Spleen (tissue), 11 donors: Measurements from ENCODE around the gene TRERF1. TPM values are rescaled to one million over a fixed set of nuclear protein-coding genes. Genes with fewer than 3 reads are reported as not detected.

Experiments
- DNase-seq: peaks from one replicate; pipeline ENCODE4 v3.0.0-alpha.2; 2020
- H3K27ac ChIP-seq, 8 donors: fragments of 200-600 bp; sonication (generic) in 7 of 8; 1 replicate in 4 of 8; 2 replicates in 4 of 8; pipeline versions ENCODE4 v1.5.0 to v1.8.0; 2016 to 2021; ENCODE audit warnings: inconsistent platforms in 4 of 8, mild to moderate bottlenecking in 4 of 8, moderate library complexity in 1 of 8
- H3K27me3 ChIP-seq, 7 donors: fragments of 200-600 bp; sonication (generic) in 6 of 7; replicated peaks in 1 of 7; 1 replicate in 4 of 7; 2 replicates in 3 of 7; pipeline versions ENCODE4 v1.5.0 to v1.8.0; 2016 to 2021; ENCODE audit warnings: inconsistent platforms in 3 of 7, mild to moderate bottlenecking in 1 of 7
- H3K36me3 ChIP-seq, 6 donors: fragments of 200-600 bp; sonication (generic) in 5 of 6; 1 replicate in 4 of 6; 2 replicates in 2 of 6; pipeline versions ENCODE4 v1.5.0 to v1.8.0; 2016 to 2021; ENCODE audit warnings: inconsistent platforms in 2 of 6
- H3K4me1 ChIP-seq, 6 donors: fragments of 200-600 bp; sonication (generic) in 5 of 6; 1 replicate in 3 of 6; 2 replicates in 3 of 6; pipeline versions ENCODE4 v1.5.0 to v1.8.0; 2016 to 2021; ENCODE audit warnings: inconsistent platforms in 3 of 6
- H3K4me3 ChIP-seq, 8 donors: fragments of 200-600 bp; sonication (generic) in 7 of 8; 1 replicate in 4 of 8; 2 replicates in 4 of 8; pipeline versions ENCODE4 v1.5.0 to v1.8.0; 2016 to 2021; ENCODE audit warnings: inconsistent platforms in 4 of 8, mild to moderate bottlenecking in 4 of 8, moderate library complexity in 2 of 8
- H3K9me3 ChIP-seq, 8 donors: fragments of 200-600 bp; sonication (generic) in 7 of 8; 1 replicate in 4 of 8; 2 replicates in 4 of 8; pipeline versions ENCODE4 v1.5.0 to v1.8.0; 2016 to 2021; ENCODE audit warnings: inconsistent platforms in 4 of 8
- POLR2A ChIP-seq, 3 donors: fragments of 450-650 bp; IDR thresholded peaks; one replicate each; pipeline ENCODE4 v1.5.1; 2017; ENCODE audit warnings: antibody characterized with exemption in 3 of 3, mild to moderate bottlenecking in 1 of 3
- POLR2AphosphoS5 ChIP-seq, 3 donors: sonication (generic); formaldehyde crosslinking; IDR thresholded peaks; one replicate each; pipeline ENCODE4 v1.5.1; 2017; ENCODE audit warnings: antibody characterized with exemption in 3 of 3
- WGBS, 5 donors: extraction: QIAGEN DNeasy Blood & Tissue Kit in 3 of 5; methylation state at CpG; one replicate each; pipeline versions ENCODE4 v1.1.5 to v1.1.7; 2013 to 2018; 5-methylcytosine and 5-hydroxymethylcytosine counted together
- intact Hi-C: fragments of 100-400 bp; cut with DNase I; formaldehyde crosslinking; loops from one replicate; pipeline ENCODE4 v1.15.0; 2023; ENCODE audit warnings: low total_unique reads
- polyA plus RNA-seq, 3 donors: library from polyadenylated mRNA; stranded (reverse); fragments of 200-250 nt; gene quantifications; one replicate each; pipeline ENCODE4 v1.2.1, GENCODE V29; 2013
- total RNA-seq, 7 donors: library from RNA; depleted of rRNA in 3 of 7; stranded (reverse); fragments of >200 nt in 3 of 7; fragmentation: NEBNext Ultra II Directional in 4 of 7; extraction: Animal tissue kit (Norgen Biotek cat#: 25700) in 4 of 7; gene quantifications; one replicate each; pipeline versions ENCODE4 v1.1.0 to v1.2.1, GENCODE V29; 2016 to 2021
- TF ChIP-seq, protein P1 (sequence below), 11 experiments: fragments of 200-600 bp in 7 of 11; fragments of 450-650 bp in 4 of 11; sonication (generic) in 4 of 11; IDR thresholded peaks in 8 of 11; conservative IDR thresholded peaks in 3 of 11; 1 replicate in 7 of 11; 2 replicates in 4 of 11; pipeline versions ENCODE4 v1.4.0 to v1.8.0; 2016 to 2021; ENCODE audit warnings: antibody characterized with exemption in 11 of 11, inconsistent platforms in 4 of 11, mild to moderate bottlenecking in 1 of 11
- donor health status: healthy with polysubstance abuse.
- donor health status: DM: no; HTN: no; CAD: no; lungs with moderate emphysema.
- donor health status: DM: no; HTN: no; CAD: no.
- donor health status: Bipolar disorder and iron deficiency.
- donor health status: healthy.
- donor health status: DM: no; HTN: no; CAD: no.
- donor health status: DM: yes; HTN: yes; CAD: no.

Gene TRERF1
- total and polyA plus RNA-seq, 10 donors, result 1.5 to 16.9 (median 12.4) TPM

DNA sequence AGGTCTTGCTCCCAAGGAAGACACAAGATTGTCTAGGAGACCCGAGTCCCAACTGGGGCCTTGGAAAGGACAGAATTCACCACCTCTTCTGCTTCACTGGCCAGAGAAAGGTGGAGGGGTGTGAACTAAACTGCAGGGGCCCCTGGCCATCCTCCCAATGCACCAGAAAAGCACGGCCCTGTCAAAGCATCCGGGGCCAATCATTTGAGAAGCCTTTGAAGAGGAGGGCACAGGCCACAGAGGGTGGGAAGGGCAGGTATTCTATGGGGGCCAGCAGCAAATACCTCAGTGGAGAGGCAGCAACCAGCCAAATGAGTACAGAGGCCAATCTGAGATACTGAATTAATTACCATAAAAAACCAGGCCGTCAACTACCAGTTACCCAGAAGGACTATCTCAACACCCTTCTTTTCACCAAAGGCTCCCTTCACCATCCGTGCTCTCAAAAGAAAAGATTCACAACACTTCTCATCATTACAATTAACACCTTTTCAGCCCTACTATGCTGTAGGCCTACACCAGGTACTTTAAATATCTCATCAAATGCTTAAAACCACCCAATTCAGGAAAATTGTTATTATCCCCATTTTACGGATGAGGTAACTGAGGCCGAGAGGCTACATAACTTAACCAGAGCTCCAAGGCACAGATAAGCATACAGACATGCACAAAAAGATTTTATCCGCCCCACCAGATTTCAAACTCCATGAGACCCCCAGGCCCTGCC, 50.7 kb downstream of the TRERF1 start:
- H3K27me3 ChIP-seq, result no peaks in the 10 kb centered on the region
- H3K36me3 ChIP-seq, result no peaks in the 10 kb centered on the region
- intact Hi-C loops, result no loop called here
- whole genome bisulfite sequencing, 5 donors, result 80 to 93% (median 86%) methylated on average over 7 to 8 of the region's 8 CpGs
- TF ChIP-seq POLR2A (IDR thresholded peaks at IDR 0.05) (no peak), POLR2AphosphoS5 (IDR thresholded peaks at IDR 0.05) (no peak)
- no peak for DNase-seq
- H3K4me3 ChIP-seq, result no peak overlapping the region
- H3K27ac ChIP-seq, result peak overlapping the region in 2 of 8 donors; percentile 49 to 65
- no peaks in the 10 kb centered on the region for H3K9me3 ChIP-seq
- H3K4me1 ChIP-seq, result peaks cover 10 to 71% (median 37%) of the 10 kb centered on the region in 6 donors

DNA sequence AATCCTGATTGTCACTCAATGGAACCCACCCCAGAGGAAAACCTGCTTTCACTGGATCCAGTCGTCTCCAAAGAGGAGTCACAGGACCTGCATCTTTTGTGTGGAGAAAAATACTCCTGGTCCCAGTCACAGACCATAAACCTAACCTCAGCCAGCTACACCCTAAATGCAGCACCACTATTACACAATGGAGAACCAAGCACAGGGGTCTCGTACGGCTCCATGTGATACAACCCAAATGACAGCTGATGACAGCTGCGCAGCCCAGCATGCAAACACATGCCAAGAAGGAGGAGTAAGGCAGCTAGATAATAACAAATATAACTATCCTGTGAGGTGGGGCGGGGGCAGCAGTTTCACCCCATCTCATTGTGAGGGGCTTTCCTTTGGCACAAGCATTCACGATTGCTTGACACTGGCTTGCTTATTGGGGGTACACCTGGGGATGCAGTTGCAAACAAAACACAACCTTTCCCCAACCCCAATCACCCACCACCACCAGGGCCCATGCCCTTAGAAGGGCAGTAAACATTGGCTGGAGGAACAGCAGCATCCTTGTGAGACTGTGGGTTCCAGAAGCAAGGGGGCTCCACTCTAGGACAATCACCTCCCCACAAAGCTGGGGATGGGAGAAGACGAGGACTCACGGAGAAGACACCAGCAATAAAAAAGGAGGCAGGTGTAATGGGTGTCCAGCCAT, 51.5 kb downstream of the TRERF1 start:
- Histone ChIP-seq H3K4me3 (no peak overlapping the region), H3K4me1 (peaks cover 10 to 71% (median 39%) of the 10 kb centered on the region in 6 donors), H3K27me3 (no peaks in the 10 kb centered on the region), H3K27ac (no peak overlapping the region), H3K9me3 (no peaks in the 10 kb centered on the region), H3K36me3 (no peaks in the 10 kb centered on the region)
- TF ChIP-seq, protein P1, sequence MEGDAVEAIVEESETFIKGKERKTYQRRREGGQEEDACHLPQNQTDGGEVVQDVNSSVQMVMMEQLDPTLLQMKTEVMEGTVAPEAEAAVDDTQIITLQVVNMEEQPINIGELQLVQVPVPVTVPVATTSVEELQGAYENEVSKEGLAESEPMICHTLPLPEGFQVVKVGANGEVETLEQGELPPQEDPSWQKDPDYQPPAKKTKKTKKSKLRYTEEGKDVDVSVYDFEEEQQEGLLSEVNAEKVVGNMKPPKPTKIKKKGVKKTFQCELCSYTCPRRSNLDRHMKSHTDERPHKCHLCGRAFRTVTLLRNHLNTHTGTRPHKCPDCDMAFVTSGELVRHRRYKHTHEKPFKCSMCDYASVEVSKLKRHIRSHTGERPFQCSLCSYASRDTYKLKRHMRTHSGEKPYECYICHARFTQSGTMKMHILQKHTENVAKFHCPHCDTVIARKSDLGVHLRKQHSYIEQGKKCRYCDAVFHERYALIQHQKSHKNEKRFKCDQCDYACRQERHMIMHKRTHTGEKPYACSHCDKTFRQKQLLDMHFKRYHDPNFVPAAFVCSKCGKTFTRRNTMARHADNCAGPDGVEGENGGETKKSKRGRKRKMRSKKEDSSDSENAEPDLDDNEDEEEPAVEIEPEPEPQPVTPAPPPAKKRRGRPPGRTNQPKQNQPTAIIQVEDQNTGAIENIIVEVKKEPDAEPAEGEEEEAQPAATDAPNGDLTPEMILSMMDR (IDR thresholded peaks at IDR 0.05 in 8 of 11, conservative IDR thresholded peaks at IDR 0.05 in 3 of 11), result no peak
- no peak for TF ChIP-seq POLR2AphosphoS5 (IDR thresholded peaks at IDR 0.05)
- no peak for TF ChIP-seq POLR2A (IDR thresholded peaks at IDR 0.05)
- WGBS, 5 donors, result 89 to 97% (median 94%) methylated on average over 8 of the region's 8 CpGs
- no peak for DNase-seq
- intact Hi-C loops, result no loop called here

DNA sequence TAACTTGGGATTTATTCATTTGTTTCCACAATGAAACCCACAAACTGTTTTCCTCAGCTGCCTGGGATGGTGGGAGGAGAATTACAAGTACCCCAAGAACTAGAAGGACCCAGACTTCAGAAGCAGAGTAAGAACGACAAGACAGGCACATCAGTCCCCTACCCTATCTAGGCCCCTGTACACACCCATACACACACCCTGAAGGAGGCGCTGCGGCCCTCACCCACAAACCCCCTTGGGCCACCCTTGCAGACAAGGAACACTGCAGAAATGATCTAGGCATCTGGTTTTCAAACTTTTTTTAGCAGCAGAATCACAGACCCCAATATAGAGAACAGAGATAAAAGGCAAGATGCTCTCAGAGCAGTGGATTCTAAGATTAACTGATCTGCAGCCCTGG, 55.0 kb downstream of the TRERF1 start:
- DNase-seq, result no peak
- H3K27me3 ChIP-seq, result no peaks in the 10 kb centered on the region
- no peaks in the 10 kb centered on the region for H3K9me3 ChIP-seq
- WGBS, 5 donors, result 81 to 91% (median 86%) methylated on average over 3 of the region's 3 CpGs
- peaks cover 5 to 69% (median 30%) of the 10 kb centered on the region in 6 donors for H3K4me1 ChIP-seq
- no peaks in the 10 kb centered on the region for H3K36me3 ChIP-seq
- TF ChIP-seq POLR2A (IDR thresholded peaks at IDR 0.05), result no peak
- H3K4me3 ChIP-seq, result no peak overlapping the region
- intact Hi-C loops, result no loop called here
- H3K27ac ChIP-seq, result no peak overlapping the region

DNA sequence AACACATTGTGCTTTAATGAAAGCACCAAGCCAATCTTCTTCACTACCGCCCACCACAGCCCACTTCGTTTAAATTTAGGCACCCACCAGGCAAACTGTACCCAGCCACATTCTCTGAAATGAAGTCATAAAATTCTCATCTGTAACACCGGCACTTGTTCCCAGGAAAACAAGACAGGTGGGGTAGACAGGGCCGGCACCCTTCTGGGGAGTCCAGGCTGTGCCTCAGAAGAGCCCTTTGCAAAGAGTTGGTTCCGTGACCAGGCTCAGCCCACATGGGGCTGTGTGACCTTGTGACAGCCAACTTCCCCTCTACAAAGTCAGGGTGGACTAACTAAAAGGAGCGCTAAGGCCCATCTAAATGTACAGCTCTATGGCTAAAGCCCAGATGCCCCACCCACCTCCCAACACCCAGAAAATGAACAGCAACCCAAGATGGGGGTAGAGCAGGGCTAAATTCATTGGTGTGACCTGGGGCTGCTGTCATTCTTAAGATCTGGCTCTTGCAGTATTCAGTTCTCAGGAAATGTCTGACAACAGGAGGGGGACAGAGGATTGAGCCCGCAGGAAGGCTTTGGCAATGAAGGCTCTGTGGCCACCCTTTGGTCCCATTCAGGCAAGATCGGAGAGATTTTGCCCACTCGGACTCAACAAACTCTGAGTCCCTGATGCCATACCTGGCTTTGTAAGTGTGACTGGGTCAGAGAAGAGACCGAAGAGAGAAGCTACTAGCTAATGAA, 56.7 kb downstream of the TRERF1 start:
- WGBS, 5 donors, result 62 to 79% (median 70%) methylated on average over 10 of the region's 10 CpGs
- Histone ChIP-seq H3K4me3 (peak overlapping the region in 1 of 8 donors; percentile 16), H3K27me3 (no peaks in the 10 kb centered on the region), H3K36me3 (no peaks in the 10 kb centered on the region), H3K27ac (peak overlapping the region; percentile 23 to 67 (median 33)), H3K9me3 (no peaks in the 10 kb centered on the region), H3K4me1 (peaks cover 3 to 76% (median 38%) of the 10 kb centered on the region in 6 donors)
- peak; percentile 83 for DNase-seq
- intact Hi-C loops, result no loop called here
- TF ChIP-seq, protein P1 (IDR thresholded peaks at IDR 0.05 in 8 of 11, conservative IDR thresholded peaks at IDR 0.05 in 3 of 11), result no peak
- TF ChIP-seq POLR2A (IDR thresholded peaks at IDR 0.05), result no peak
- peak in 1 of 3 donors; percentile 8 for TF ChIP-seq POLR2AphosphoS5 (IDR thresholded peaks at IDR 0.05)
